CD4-positive, alpha-beta T cell (primary cell): ENCODE results near the gene LRP1B. TPM values are rescaled to one million over a fixed set of nuclear protein-coding genes. Genes with fewer than 3 reads are reported as not detected.

ENCODE experiments used
- ATAC-seq: fragments of 200-7000 bp; cut with Tn5 transposase; one replicate; pipeline ENCODE4 v1.10.0; 2022; ENCODE audit warnings: mild to moderate bottlenecking; ENCODE audit not compliant: poor library complexity
- CTCF ChIA-PET: fragments of 350-600 bp; sonication (Branson Sonifier 250); formaldehyde crosslinking; loops from one replicate; lab custom pipeline; 2021; ENCODE audit warnings: antibody characterized with exemption, inconsistent platforms; lab: Charles Lee
- POLR2A ChIA-PET: fragments of 350-600 bp; sonication (Branson Sonifier 250); formaldehyde crosslinking; loops from one replicate; lab custom pipeline; 2021; ENCODE audit warnings: antibody characterized with exemption, inconsistent platforms; lab: Charles Lee
- DNase-seq, 14 experiments: peaks; one replicate each; pipeline ENCODE4 v3.0.0-alpha.2; 2013 to 2020; ENCODE audit warnings: mixed read lengths in 2 of 14
- H3K27ac ChIP-seq, 2 donors: one replicate each; pipeline versions ENCODE4 v1.5.1 to v1.7.0; 2013; ENCODE audit warnings: low read length in 2 of 2, low read depth in 1 of 2, mild to moderate bottlenecking in 1 of 2
- H3K27me3 ChIP-seq, 2 experiments: 1 replicate in 1 of 2; 2 replicates in 1 of 2; pipeline versions ENCODE4 v1.6.1 to v1.7.0; 2013; ENCODE audit warnings: low read length in 2 of 2, control low read depth in 1 of 2, mild to moderate bottlenecking in 1 of 2, moderate library complexity in 1 of 2; ENCODE audit not compliant: insufficient read depth in 2 of 2, control insufficient read depth in 1 of 2
- H3K36me3 ChIP-seq: one replicate; pipeline ENCODE4 v1.6.1; 2013; ENCODE audit warnings: low read length, control low read depth; ENCODE audit not compliant: insufficient read depth
- H3K4me1 ChIP-seq: one replicate; pipeline ENCODE4 v1.6.1; 2013; ENCODE audit warnings: low read length, control low read depth; ENCODE audit not compliant: insufficient read depth
- H3K4me3 ChIP-seq: one replicate; pipeline ENCODE4 v1.5.1; 2013; ENCODE audit warnings: mild to moderate bottlenecking, low read length, moderate library complexity
- H3K9me3 ChIP-seq, 2 experiments: 1 replicate in 1 of 2; 2 replicates in 1 of 2; pipeline versions ENCODE4 v1.6.1 to v1.7.0; 2013; ENCODE audit warnings: low read length in 2 of 2, mild to moderate bottlenecking in 2 of 2, control low read depth in 1 of 2, moderate library complexity in 1 of 2; ENCODE audit not compliant: control insufficient read depth in 1 of 2, insufficient read depth in 1 of 2
- H3K27ac Mint-ChIP-seq: one replicate; pipeline ENCODE4 v1.8.0; 2020; ENCODE audit warnings: mixed read lengths
- H3K27me3 Mint-ChIP-seq: one replicate; pipeline ENCODE4 v1.8.0; 2021; ENCODE audit warnings: mixed read lengths
- H3K36me3 Mint-ChIP-seq: one replicate; pipeline ENCODE4 v1.8.0; 2021; ENCODE audit warnings: low read depth, mixed read lengths
- H3K4me1 Mint-ChIP-seq: one replicate; pipeline ENCODE4 v1.8.0; 2021; ENCODE audit warnings: low read depth, mixed read lengths
- H3K4me3 Mint-ChIP-seq: one replicate; pipeline ENCODE4 v1.8.0; 2020; ENCODE audit warnings: mild to moderate bottlenecking, mixed read lengths
- H3K9me3 Mint-ChIP-seq: one replicate; pipeline ENCODE4 v1.8.0; 2020; ENCODE audit warnings: mixed read lengths
- CTCF ChIP-seq: fragments of 200-600 bp; IDR thresholded peaks from one replicate; pipeline ENCODE4 v1.8.0; 2022; ENCODE audit warnings: antibody characterized with exemption, mild to moderate bottlenecking
- intact Hi-C, 2 experiments: fragments of 100-400 bp; cut with DNase I in 1 of 2; cut with micrococcal nuclease in 1 of 2; formaldehyde crosslinking; loops; one replicate each; pipeline versions ENCODE4 v1.15.1 to v1.9.0; 2023 to 2025; cut with DNase I, micrococcal nuclease
- total RNA-seq, 174 experiments: library from RNA in 2 of 174; stranded (reverse) in 2 of 174; gene quantifications; one replicate each; pipeline ENCODE4 v1.2.3 and lab custom pipeline; 2021 to 2026

The LRP1B gene
- total RNA-seq, 2 experiments from 2014 or later = not detected

- DNase-seq (no peak), ATAC-seq (no peak)
- no peak overlapping the region for H3K4me3 ChIP-seq
- H3K4me1 Mint-ChIP-seq = no peaks in the 10 kb centered on the region
- H3K27me3 Mint-ChIP-seq = no peaks in the 10 kb centered on the region
- H3K36me3 ChIP-seq = no peaks in the 10 kb centered on the region
- TF ChIP-seq CTCF = no peak
- H3K27ac Mint-ChIP-seq = no peak overlapping the region
- no peak overlapping the region for H3K4me3 Mint-ChIP-seq
- H3K4me1 ChIP-seq = no peaks in the 10 kb centered on the region
- peaks cover 0 to 4% of the 10 kb centered on the region in 2 experiments for H3K9me3 ChIP-seq
- no peaks in the 10 kb centered on the region for H3K36me3 Mint-ChIP-seq
- ChIA-PET CTCF (no interaction called here), POLR2A (no interaction called here)
- no peaks in the 10 kb centered on the region for H3K9me3 Mint-ChIP-seq
- H3K27ac ChIP-seq = no peak overlapping the region
- H3K27me3 ChIP-seq = no peaks in the 10 kb centered on the region
- intact Hi-C loops = no loop called here
Measured at GRCh38 chr2:142170847-142171246, 40.0 kb upstream of the LRP1B start.

- no peak for DNase-seq
- H3K4me3 ChIP-seq = no peak overlapping the region
- Mint-ChIP-seq H3K9me3 (peaks cover 6% of the 10 kb centered on the region), H3K27ac (no peak overlapping the region), H3K4me3 (no peak overlapping the region), H3K36me3 (no peaks in the 10 kb centered on the region), H3K27me3 (no peaks in the 10 kb centered on the region), H3K4me1 (no peaks in the 10 kb centered on the region)
- H3K9me3 ChIP-seq = no peaks in the 10 kb centered on the region
- H3K4me1 ChIP-seq = no peaks in the 10 kb centered on the region
- H3K27me3 ChIP-seq = no peaks in the 10 kb centered on the region
- H3K36me3 ChIP-seq = no peaks in the 10 kb centered on the region
- TF ChIP-seq CTCF = no peak
- CTCF ChIA-PET = no interaction called here
- POLR2A ChIA-PET = no interaction called here
- ATAC-seq = no peak
- intact Hi-C loops = no loop called here
- H3K27ac ChIP-seq = no peak overlapping the region
Measured at GRCh38 chr2:142165790-142166189, 35.0 kb upstream of the LRP1B start.

GRCh38 chr2:142153601-142154000, 22.8 kb upstream of the LRP1B start:
- Mint-ChIP-seq H3K27me3 (no peaks in the 10 kb centered on the region), H3K9me3 (peaks cover 2% of the 10 kb centered on the region), H3K27ac (no peak overlapping the region), H3K4me1 (no peaks in the 10 kb centered on the region), H3K36me3 (no peaks in the 10 kb centered on the region), H3K4me3 (no peak overlapping the region)
- Histone ChIP-seq H3K36me3 (no peaks in the 10 kb centered on the region), H3K27me3 (no peaks in the 10 kb centered on the region), H3K27ac (no peak overlapping the region), H3K9me3 (peaks cover 0 to 8% of the 10 kb centered on the region in 2 experiments), H3K4me3 (no peak overlapping the region), H3K4me1 (no peaks in the 10 kb centered on the region)
- no peak for DNase-seq
- ChIA-PET POLR2A (no interaction called here), CTCF (no interaction called here)
- ATAC-seq = no peak
- no peak for TF ChIP-seq CTCF
- intact Hi-C loops = no loop called here
